GM23338 (cell line): Measurements from ENCODE around the gene AIG1. TPM values are rescaled to one million over a fixed set of nuclear protein-coding genes. Genes with fewer than 3 reads are reported as not detected.

Experiments used
- ATAC-seq: fragments of 200-7000 bp; cut with Tn5 transposase; 3 replicates; pipeline ENCODE4 v1.9.1; 2020
- DNase-seq: peaks from one replicate; pipeline ENCODE4 v3.0.0-alpha.2; 2015; ENCODE audit warnings: low spot score
- H2AFZ ChIP-seq: fragments of 200-600 bp; sonication (generic); 2 replicates; pipeline ENCODE4 v1.8.0; 2016; ENCODE audit warnings: antibody characterized with exemption, mild to moderate bottlenecking, moderate library complexity
- H3F3A ChIP-seq: fragments of 200-600 bp; sonication (generic); replicated peaks from 2 replicates; pipeline ENCODE4 v1.8.0; 2017; ENCODE audit warnings: antibody characterized with exemption, mixed run types, low read depth
- H3K27ac ChIP-seq: fragments of 200-600 bp; sonication (generic); 2 replicates; pipeline ENCODE4 v1.6.1; 2016; ENCODE audit warnings: low read depth
- H3K27me3 ChIP-seq: fragments of 200-600 bp; sonication (generic); 2 replicates; pipeline ENCODE4 v1.8.0; 2016; ENCODE audit warnings: mild to moderate bottlenecking, mixed run types, moderate library complexity; ENCODE audit not compliant: insufficient read depth
- H3K36me3 ChIP-seq: fragments of 200-600 bp; sonication (generic); 2 replicates; pipeline ENCODE4 v1.8.0; 2016; ENCODE audit warnings: mild to moderate bottlenecking; ENCODE audit not compliant: insufficient read depth
- H3K4me1 ChIP-seq: fragments of 200-600 bp; sonication (generic); 2 replicates; pipeline ENCODE4 v1.8.0; 2016; ENCODE audit warnings: mild to moderate bottlenecking, moderate library complexity; ENCODE audit not compliant: insufficient read depth
- H3K4me2 ChIP-seq: fragments of 200-600 bp; sonication (generic); 2 replicates; pipeline ENCODE4 v1.7.1; 2017; ENCODE audit warnings: mixed run types
- H3K4me3 ChIP-seq: fragments of 200-600 bp; sonication (generic); 2 replicates; pipeline ENCODE4 v1.6.1; 2016; ENCODE audit warnings: mixed run types
- H3K79me2 ChIP-seq: fragments of 200-600 bp; sonication (generic); replicated peaks from 2 replicates; pipeline ENCODE4 v1.8.0; 2017; ENCODE audit warnings: mild to moderate bottlenecking; ENCODE audit not compliant: insufficient read depth
- H3K9me2 ChIP-seq: fragments of 200-600 bp; sonication (generic); 2 replicates; pipeline ENCODE4 v1.8.0; 2017; ENCODE audit not compliant: insufficient read depth
- H4K20me1 ChIP-seq: fragments of 200-600 bp; sonication (generic); replicated peaks from 2 replicates; pipeline ENCODE4 v1.8.0; 2017; ENCODE audit warnings: mild to moderate bottlenecking; ENCODE audit not compliant: insufficient read depth
- H3K27ac Mint-ChIP-seq: 2 replicates; pipeline ENCODE4 v1.8.0; 2020; ENCODE audit warnings: inconsistent platforms, mild to moderate bottlenecking, moderate library complexity, mixed read lengths
- H3K27me3 Mint-ChIP-seq: 3 replicates; pipeline ENCODE4 v1.8.0; 2022; ENCODE audit warnings: low read depth, mild to moderate bottlenecking, moderate library complexity, mixed read lengths, inconsistent platforms; ENCODE audit not compliant: insufficient read depth, poor library complexity
- H3K36me3 Mint-ChIP-seq: 3 replicates; pipeline ENCODE4 v1.8.0; 2021; ENCODE audit warnings: low read depth, mild to moderate bottlenecking, inconsistent platforms, moderate library complexity, mixed read lengths
- H3K4me1 Mint-ChIP-seq: 3 replicates; pipeline ENCODE4 v1.8.0; 2020; ENCODE audit warnings: mild to moderate bottlenecking, inconsistent platforms, mixed read lengths
- H3K4me3 Mint-ChIP-seq: 3 replicates; pipeline ENCODE4 v1.8.0; 2021; ENCODE audit warnings: moderate library complexity, mild to moderate bottlenecking, inconsistent platforms, mixed read lengths
- H3K9me3 Mint-ChIP-seq: 3 replicates; pipeline ENCODE4 v1.8.0; 2020; ENCODE audit warnings: moderate library complexity, mild to moderate bottlenecking, inconsistent platforms, mixed read lengths
- CREB1 ChIP-seq: fragments of 250-450 bp; sonication (Bioruptor Pico); IDR thresholded peaks from 2 replicates; pipeline ENCODE4 v1.5.0; 2020; ENCODE audit warnings: low read depth, mild to moderate bottlenecking, moderate library complexity
- CTCF ChIP-seq, 2 experiments: fragments of 200-600 bp in 1 of 2; sonication (generic) in 1 of 2; conservative IDR thresholded peaks; 2 replicates each; pipeline versions ENCODE4 v1.5.1 to v1.6.1; 2016 to 2017; ENCODE audit warnings: antibody characterized with exemption in 2 of 2, low read depth in 2 of 2, mild to moderate bottlenecking in 2 of 2, moderate library complexity in 1 of 2
- EZH2 ChIP-seq: fragments of 200-600 bp; sonication (generic); IDR thresholded peaks from one replicate; pipeline ENCODE4 v1.8.0; 2017; ENCODE audit warnings: antibody characterized with exemption, mild to moderate bottlenecking, low read depth; ENCODE audit not compliant: unreplicated experiment
- EZH2phosphoT487 ChIP-seq: fragments of 200-600 bp; sonication (generic); IDR thresholded peaks from one replicate; pipeline ENCODE4 v1.8.1; 2018; ENCODE audit warnings: antibody characterized with exemption; ENCODE audit not compliant: unreplicated experiment
- JUNB ChIP-seq: IDR thresholded peaks from one replicate; pipeline ENCODE4 v1.6.1; 2016; ENCODE audit warnings: antibody characterized with exemption; ENCODE audit not compliant: unreplicated experiment
- NANOG ChIP-seq: IDR thresholded peaks from 2 replicates; pipeline ENCODE4 v1.6.1; 2016; ENCODE audit warnings: antibody characterized with exemption, borderline replicate concordance
- POLR2AphosphoS5 ChIP-seq: IDR thresholded peaks from 2 replicates; pipeline ENCODE4 v1.6.1; 2016; ENCODE audit warnings: antibody characterized with exemption, low read depth
- REST ChIP-seq: IDR thresholded peaks from one replicate; pipeline ENCODE4 v1.6.1; 2018; ENCODE audit warnings: antibody characterized with exemption; ENCODE audit not compliant: unreplicated experiment
- STAT1 ChIP-seq: IDR thresholded peaks from one replicate; pipeline ENCODE4 v1.6.1; 2016; ENCODE audit warnings: antibody characterized with exemption; ENCODE audit not compliant: unreplicated experiment
- ZNF114 ChIP-seq: fragments of 250-450 bp; sonication (Bioruptor Pico); IDR thresholded peaks from 2 replicates; pipeline ENCODE4 v1.5.0; 2020; ENCODE audit warnings: mild to moderate bottlenecking, moderate library complexity
- ZNF331 ChIP-seq: fragments of 250-450 bp; sonication (Bioruptor Pico); IDR thresholded peaks from 2 replicates; pipeline ENCODE4 v1.5.0; 2020; ENCODE audit warnings: low read depth, mild to moderate bottlenecking, moderate library complexity
- ZNF462 ChIP-seq: fragments of 250-450 bp; sonication (Bioruptor Pico); IDR thresholded peaks from 2 replicates; pipeline ENCODE4 v1.5.0; 2020; ENCODE audit warnings: mild to moderate bottlenecking, moderate library complexity
- polyA plus RNA-seq: library from polyadenylated mRNA; unstranded; fragments of >200 nt; fragmentation: Nextera tagmentation; extraction: Ambion mirVana; gene quantifications from 2 replicates; pipeline ENCODE4 v1.2.1, GENCODE V29; 2016
- total RNA-seq: library from RNA; depleted of rRNA; stranded (reverse); fragments of >200 nt; shearing (Covaris generic); gene quantifications from 2 replicates; pipeline ENCODE4 v1.2.3, GENCODE V29; 2014
- TF ChIP-seq, protein P1 (sequence below): IDR thresholded peaks from 2 replicates; pipeline ENCODE4 v1.6.1; 2016; ENCODE audit warnings: antibody characterized with exemption

Gene AIG1
- total and polyA plus RNA-seq, 2 experiments from 2014 or later: 65.2 to 88.4 TPM

- DNase-seq (no peak), ATAC-seq (no peak)
- no peaks in the 10 kb centered on the region for H3K79me2 ChIP-seq
- Mint-ChIP-seq H3K27ac (no peak overlapping the region), H3K4me1 (no peaks in the 10 kb centered on the region), H3K9me3 (peaks cover 8% of the 10 kb centered on the region; the same call in 2 of the 3 replicates), H3K4me3 (no peak overlapping the region), H3K36me3 (peaks cover 4% of the 10 kb centered on the region; the same call in 1 of the 3 replicates), H3K27me3 (no peaks in the 10 kb centered on the region)
- no peaks in the 10 kb centered on the region for H3K36me3 ChIP-seq
- no peaks in the 10 kb centered on the region for H3K27me3 ChIP-seq
- no peaks in the 10 kb centered on the region for H3K9me2 ChIP-seq
- no peak overlapping the region for H3K27ac ChIP-seq
- no peaks in the 10 kb centered on the region for H4K20me1 ChIP-seq
- H3K4me2 ChIP-seq: no peak overlapping the region
- H3K4me1 ChIP-seq: no peaks in the 10 kb centered on the region
- no peak overlapping the region for H3K4me3 ChIP-seq
- H2AFZ ChIP-seq: no peak overlapping the region
- TF ChIP-seq EZH2 (no peak), ZNF462 (CRISPR knock-in tag) (no peak), EZH2phosphoT487 (no peak), CTCF (conservative IDR thresholded peaks at IDR 0.05; ENCODE audit: low read depth in 2 of 2) (no peak), JUNB (no peak), POLR2AphosphoS5 (no peak), STAT1 (no peak), NANOG (no peak), CREB1 (CRISPR knock-in tag) (no peak), ZNF331 (CRISPR knock-in tag) (no peak), ZNF114 (CRISPR knock-in tag) (no peak), REST (no peak)
- TF ChIP-seq, protein P1, sequence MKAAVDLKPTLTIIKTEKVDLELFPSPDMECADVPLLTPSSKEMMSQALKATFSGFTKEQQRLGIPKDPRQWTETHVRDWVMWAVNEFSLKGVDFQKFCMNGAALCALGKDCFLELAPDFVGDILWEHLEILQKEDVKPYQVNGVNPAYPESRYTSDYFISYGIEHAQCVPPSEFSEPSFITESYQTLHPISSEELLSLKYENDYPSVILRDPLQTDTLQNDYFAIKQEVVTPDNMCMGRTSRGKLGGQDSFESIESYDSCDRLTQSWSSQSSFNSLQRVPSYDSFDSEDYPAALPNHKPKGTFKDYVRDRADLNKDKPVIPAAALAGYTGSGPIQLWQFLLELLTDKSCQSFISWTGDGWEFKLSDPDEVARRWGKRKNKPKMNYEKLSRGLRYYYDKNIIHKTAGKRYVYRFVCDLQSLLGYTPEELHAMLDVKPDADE: no peak
- no peaks in the 10 kb centered on the region for H3F3A ChIP-seq
Measured at GRCh38 chr6:143357152-143357551, 296.5 kb downstream of the AIG1 start.
